CD4-positive, alpha-beta T cell treated with Interleukin-17A for 4 hours (primary cell): ENCODE measurements around the gene HMX1.

Source experiments
- DNase-seq: peaks from one replicate; pipeline ENCODE4 v3.0.0-alpha.2; 2020; ENCODE audit warnings: mixed read lengths

The HMX1 gene

GRCh38 chr4:8891646-8892555 lies 20.3 kb upstream of the HMX1 start:
- no peak for DNase-seq

GRCh38 chr4:8891255-8891645 lies 19.6 kb upstream of the HMX1 start:
- DNase-seq, result no peak

GRCh38 chr4:8888856-8889255 lies 17.2 kb upstream of the HMX1 start:
- DNase-seq, result no peak

- no peak for DNase-seq
Measured at GRCh38 chr4:8886612-8887406, 15.2 kb upstream of the HMX1 start.

GRCh38 chr4:8882239-8882638 lies 10.6 kb upstream of the HMX1 start:
- no peak for DNase-seq

- DNase-seq, result no peak
Measured at GRCh38 chr4:8880851-8881250, 9.2 kb upstream of the HMX1 start.

- no peak for DNase-seq
Measured at GRCh38 chr4:8879574-8879973, 7.9 kb upstream of the HMX1 start.

GRCh38 chr4:8878421-8878820 lies 6.8 kb upstream of the HMX1 start:
- no peak for DNase-seq

- DNase-seq, result no peak
Measured at GRCh38 chr4:8877780-8878040, 6.1 kb upstream of the HMX1 start.

GRCh38 chr4:8876982-8877779 lies 5.5 kb upstream of the HMX1 start:
- no peak for DNase-seq

GRCh38 chr4:8874896-8875680 lies 3.4 kb upstream of the HMX1 start:
- DNase-seq, result no peak

- no peak for DNase-seq
Measured at GRCh38 chr4:8874003-8874895, 2.6 kb upstream of the HMX1 start.

- no peak for DNase-seq
Measured at GRCh38 chr4:8872402-8873291, 1.0 kb upstream of the HMX1 start.

GRCh38 chr4:8870647-8871416 lies 807 bp downstream of the HMX1 start:
- DNase-seq, result no peak

GRCh38 chr4:8869898-8870646 lies 1.6 kb downstream of the HMX1 start:
- no peak for DNase-seq

GRCh38 chr4:8869002-8869897 lies 2.4 kb downstream of the HMX1 start:
- DNase-seq, result no peak

GRCh38 chr4:8868321-8869001 lies 3.2 kb downstream of the HMX1 start:
- no peak for DNase-seq
